HL-60 (cell line): ENCODE data around the gene PRRT1B.

ENCODE experiments used
- CTCF ChIP-seq: IDR thresholded peaks from one replicate; pipeline ENCODE4 v1.5.1; 2011; ENCODE audit warnings: low read length, control low read depth, inconsistent platforms; ENCODE audit not compliant: insufficient read depth
- GABPA ChIP-seq: IDR thresholded peaks from 2 replicates; pipeline ENCODE4 v1.6.1; 2012; ENCODE audit warnings: low read depth
- POLR2AphosphoS5 ChIP-seq: IDR thresholded peaks from 2 replicates; pipeline ENCODE4 v1.6.1; 2012; ENCODE audit warnings: low read depth
- REST ChIP-seq: IDR thresholded peaks from 2 replicates; pipeline ENCODE4 v1.6.1; 2012; ENCODE audit warnings: low read depth; ENCODE audit not compliant: insufficient replicate concordance

- no peak for TF ChIP-seq CTCF
- TF ChIP-seq REST = no peak
- no peak for TF ChIP-seq POLR2AphosphoS5
- TF ChIP-seq GABPA = no peak
These were observed 22.3 kb upstream of the PRRT1B start for GRCh38 chr9:131523086-131523388.
